ENCODE results near the gene TCP1.

The TCP1 gene

DNA sequence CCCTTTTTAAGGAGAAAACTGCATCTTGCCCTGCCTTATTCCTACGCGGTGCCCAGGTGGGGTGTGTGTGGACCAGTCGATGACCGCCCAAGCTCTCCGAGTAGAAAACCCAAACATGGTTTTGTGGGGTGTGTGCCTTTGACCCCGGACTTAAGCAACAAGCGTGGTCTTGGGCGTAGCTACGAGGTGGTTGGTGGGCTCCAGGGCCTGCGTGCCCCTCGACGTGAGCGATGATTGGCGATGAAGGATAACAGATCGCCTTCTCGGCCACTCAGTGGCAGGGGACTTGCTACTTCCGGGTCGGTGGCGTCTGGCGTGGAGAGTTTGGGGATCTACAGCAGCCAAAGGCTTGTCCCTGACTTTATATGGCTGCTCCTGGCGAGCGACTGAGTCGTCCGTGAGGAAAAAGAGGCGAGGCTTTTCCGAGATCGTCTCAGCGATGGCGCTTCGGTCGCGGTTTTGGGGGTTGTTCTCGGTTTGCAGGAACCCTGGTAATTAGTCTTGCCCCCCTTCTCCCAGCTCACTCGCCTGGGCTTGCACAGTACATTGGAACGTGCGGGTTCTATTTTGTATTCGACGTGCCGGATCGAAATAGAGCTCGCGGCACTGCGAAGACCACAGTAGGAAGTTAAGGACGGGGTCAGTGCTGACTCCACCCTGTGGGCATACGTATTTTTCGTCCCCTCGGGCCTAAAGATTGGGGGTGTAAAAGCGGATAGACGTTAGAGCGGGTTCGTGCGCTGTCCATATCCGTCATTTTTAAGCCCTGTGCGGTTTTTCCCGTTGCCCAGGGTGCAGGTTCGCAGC is 950 bp upstream of the TCP1 start, which contains the start of gene MRPL18:
TSS of gene MRPL18 (plus strand) at position 319 of the 807 bp plus-strand sequence. CDS start at position 440, 121 bp downstream.
- peak; percentile 94 for DNase-seq (ENCODE audit: low spot score)
- TF ChIP-seq CTCF (IDR thresholded peaks at IDR 0.05; ENCODE audit: extremely low read depth, missing control alignments): no peak

DNA sequence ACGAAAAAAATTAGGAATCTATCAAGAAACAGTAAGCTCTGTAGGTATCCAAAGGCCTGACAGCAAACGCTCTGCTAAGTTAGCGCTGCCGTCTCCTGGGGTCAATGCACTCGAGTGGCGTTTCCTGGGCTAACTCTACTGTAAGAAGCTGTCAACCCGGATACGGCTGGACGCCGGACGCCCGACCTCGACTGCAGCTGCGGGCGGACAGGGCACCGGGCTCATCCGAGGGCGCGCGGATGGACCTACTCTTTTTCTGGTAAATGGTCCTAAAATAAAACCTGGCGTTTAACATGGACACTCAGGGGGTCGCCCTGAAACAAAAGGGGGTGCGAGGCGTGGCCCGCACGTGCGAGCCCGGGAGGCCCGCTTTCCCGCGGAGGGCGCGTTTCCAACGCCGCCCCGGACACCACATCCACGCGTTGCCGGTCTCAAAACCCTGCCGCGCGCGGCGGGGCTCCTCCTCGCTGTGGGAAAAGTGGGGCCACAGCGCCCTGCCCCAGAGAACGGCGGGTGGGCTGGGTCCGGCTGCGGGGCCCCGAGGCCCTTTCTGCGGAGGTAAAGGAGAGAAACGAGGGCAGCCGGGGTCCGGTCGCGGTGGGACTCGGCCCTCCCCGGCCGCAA is 537 bp downstream of the TCP1 start:
- TF ChIP-seq CTCF (IDR thresholded peaks at IDR 0.05; ENCODE audit: extremely low read depth, missing control alignments): no peak
- DNase-seq (ENCODE audit: low spot score): no peak

GRCh38 chr6:159788276-159788675 is 1.1 kb downstream of the TCP1 start:
- TF ChIP-seq CTCF (IDR thresholded peaks at IDR 0.05; ENCODE audit: extremely low read depth, missing control alignments): no peak
- no peak for DNase-seq (ENCODE audit: low spot score)

DNA sequence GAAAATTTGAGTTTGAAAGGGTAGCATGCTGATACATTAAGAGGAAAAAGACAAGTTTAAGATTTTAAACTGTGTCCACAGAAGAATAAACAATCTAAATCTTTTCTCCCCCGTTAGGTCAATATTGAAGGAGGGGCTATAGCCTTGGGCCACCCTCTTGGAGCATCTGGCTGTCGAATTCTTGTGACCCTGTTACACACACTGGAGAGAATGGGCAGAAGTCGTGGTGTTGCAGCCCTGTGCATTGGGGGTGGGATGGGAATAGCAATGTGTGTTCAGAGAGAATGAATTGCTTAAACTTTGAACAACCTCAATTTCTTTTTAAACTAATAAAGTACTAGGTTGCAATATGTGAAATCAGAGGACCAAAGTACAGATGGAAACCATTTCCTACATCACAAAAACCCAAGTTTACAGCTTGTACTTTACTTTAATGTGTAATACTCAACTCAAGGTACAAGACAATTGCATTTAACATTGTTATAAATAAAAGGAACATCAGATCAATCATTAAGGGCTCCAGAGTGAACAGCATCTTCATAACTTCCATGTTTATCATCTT is 10.8 kb downstream of the TCP1 start:
- DNase-seq (ENCODE audit: low spot score): no peak
- no peak for TF ChIP-seq CTCF (IDR thresholded peaks at IDR 0.05; ENCODE audit: extremely low read depth, missing control alignments)

DNA sequence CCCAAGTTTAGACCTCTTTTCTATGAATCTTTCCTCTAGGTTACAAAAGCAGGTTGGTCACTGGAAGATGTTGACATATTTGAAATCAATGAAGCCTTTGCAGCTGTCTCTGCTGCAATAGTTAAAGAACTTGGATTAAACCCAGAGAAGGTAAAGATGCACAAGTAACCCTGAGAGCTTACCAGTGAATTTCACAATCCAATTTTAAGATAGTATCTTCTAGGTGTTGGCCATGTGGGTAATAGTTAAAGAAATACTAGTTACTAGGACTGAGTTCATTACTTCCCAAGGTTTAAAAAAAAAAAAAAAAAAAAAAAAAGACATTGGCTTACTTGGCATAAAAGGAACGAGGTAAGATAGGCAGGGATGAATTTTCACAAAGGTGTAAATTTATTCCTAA is 11.3 kb downstream of the TCP1 start:
- no peak for TF ChIP-seq CTCF (IDR thresholded peaks at IDR 0.05; ENCODE audit: extremely low read depth, missing control alignments)
- no peak for DNase-seq (ENCODE audit: low spot score)

- DNase-seq (ENCODE audit: low spot score): no peak
- no peak for TF ChIP-seq CTCF (IDR thresholded peaks at IDR 0.05; ENCODE audit: extremely low read depth, missing control alignments)
These were observed 12.0 kb downstream of the TCP1 start for GRCh38 chr6:159777240-159777904.

- no peak for DNase-seq (ENCODE audit: low spot score)
- TF ChIP-seq CTCF (IDR thresholded peaks at IDR 0.05; ENCODE audit: extremely low read depth, missing control alignments): no peak
These were observed 17.2 kb downstream of the TCP1 start for GRCh38 chr6:159772196-159772595.
